GM19099 (cell line): ENCODE data around the gene C16orf74.

ENCODE experiments used
- POLR2A ChIP-seq: IDR thresholded peaks from 3 replicates; pipeline ENCODE4 v1.6.1; 2011; ENCODE audit warnings: low read depth; ENCODE audit not compliant: insufficient read length; ENCODE audit errors: extremely low read depth

C16orf74 gene

GRCh38 chr16:85659336-85659735 lies 91.6 kb downstream of the C16orf74 start:
- no peak for TF ChIP-seq POLR2A

GRCh38 chr16:85658504-85659326 lies 92.2 kb downstream of the C16orf74 start:
- no peak for TF ChIP-seq POLR2A

- TF ChIP-seq POLR2A, result no peak
Observed at GRCh38 chr16:85657996-85658395, 92.9 kb downstream of the C16orf74 start.
